ENCODE data around the gene PAN3. TPM values are rescaled to one million over a fixed set of nuclear protein-coding genes. Genes with fewer than 3 reads are reported as not detected.
"Not testable (repeated sequence)": the region's sequence is repeated elsewhere in the genome, so short reads cannot be mapped to it uniquely, and the experiment has no call there.

Gene PAN3
- total RNA-seq, 1 donor from 2014 or later, result 33.9 TPM

DNA sequence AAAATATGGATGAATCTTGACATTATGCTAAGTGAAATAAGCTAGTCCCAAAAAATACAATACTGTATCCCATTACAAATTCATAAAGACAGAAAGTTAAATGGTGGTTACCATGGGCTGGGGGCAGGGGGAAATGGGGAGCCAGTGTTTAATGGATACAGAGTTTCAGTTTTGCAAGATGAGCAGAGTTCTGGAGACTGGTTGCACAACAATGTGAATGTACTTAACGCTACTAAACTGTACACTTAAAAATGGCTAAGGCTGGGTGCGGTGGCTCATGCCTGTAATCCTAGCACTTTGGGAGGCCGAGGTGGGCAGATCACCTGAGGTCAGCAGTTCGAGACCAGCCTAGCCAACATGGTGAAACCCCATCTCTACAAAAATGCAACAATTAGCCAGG lies 36.5 kb upstream of the PAN3 start:
- H3K27me3 ChIP-seq (ENCODE audit: control insufficient read depth in 3 of 3, insufficient read depth in 3 of 3, low read length in 3 of 3), result peaks cover 15 to 39% (median 31%) of the 10 kb centered on the region in 3 donors
- H3K9ac ChIP-seq (ENCODE audit: low read depth in 1 of 3, low read length in 3 of 3); H3K36me3 ChIP-seq (ENCODE audit: control insufficient read depth in 3 of 3, insufficient read depth in 3 of 3, low read length in 3 of 3); H3K4me3 ChIP-seq (ENCODE audit: low read length in 3 of 3); H3K9me3 ChIP-seq (ENCODE audit: control insufficient read depth in 3 of 3, low read length in 3 of 3); H3K27ac ChIP-seq (ENCODE audit: low read depth, low read length); H3K4me1 ChIP-seq (ENCODE audit: control insufficient read depth in 3 of 3, insufficient read depth in 3 of 3, low read length in 3 of 3): not testable (repeated sequence)

DNA sequence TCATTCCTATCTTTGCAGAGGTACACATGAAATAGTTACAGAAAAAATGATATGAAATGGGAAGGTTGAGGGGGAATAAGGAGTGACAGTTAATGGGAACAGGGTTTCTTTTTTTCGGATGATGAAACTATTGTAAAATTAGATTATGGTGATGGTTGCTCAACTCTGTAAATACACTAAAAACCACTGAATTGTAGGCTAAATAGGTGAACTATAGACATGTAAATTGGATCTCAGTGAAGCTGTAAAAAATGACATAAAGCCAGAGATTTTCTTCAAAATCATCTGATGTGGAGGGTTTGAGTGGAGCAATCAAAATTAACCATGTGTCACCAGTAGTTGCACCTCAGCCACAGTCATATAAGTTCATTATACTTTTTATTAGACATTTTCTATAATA lies 31.4 kb upstream of the PAN3 start:
- Histone ChIP-seq H3K4me3 (ENCODE audit: low read length in 3 of 3) (no peak overlapping the region), H3K27me3 (ENCODE audit: control insufficient read depth in 3 of 3, insufficient read depth in 3 of 3, low read length in 3 of 3) (peaks cover 0 to 6% (median 3%) of the 10 kb centered on the region in 3 donors), H3K9ac (ENCODE audit: low read depth in 1 of 3, low read length in 3 of 3) (no peak overlapping the region), H3K4me1 (ENCODE audit: control insufficient read depth in 3 of 3, insufficient read depth in 3 of 3, low read length in 3 of 3) (no peaks in the 10 kb centered on the region), H3K27ac (ENCODE audit: low read depth, low read length) (no peak overlapping the region), H3K36me3 (ENCODE audit: control insufficient read depth in 3 of 3, insufficient read depth in 3 of 3, low read length in 3 of 3) (no peaks in the 10 kb centered on the region), H3K9me3 (ENCODE audit: control insufficient read depth in 3 of 3, low read length in 3 of 3) (peaks cover 0 to 3% (median 0%) of the 10 kb centered on the region in 3 donors)

- no peaks in the 10 kb centered on the region for H3K36me3 ChIP-seq (ENCODE audit: control insufficient read depth in 3 of 3, insufficient read depth in 3 of 3, low read length in 3 of 3)
- no peak overlapping the region for H3K27ac ChIP-seq (ENCODE audit: low read depth, low read length)
- H3K4me3 ChIP-seq (ENCODE audit: low read length in 3 of 3), result no peak overlapping the region
- no peaks in the 10 kb centered on the region for H3K27me3 ChIP-seq (ENCODE audit: control insufficient read depth in 3 of 3, insufficient read depth in 3 of 3, low read length in 3 of 3)
- no peaks in the 10 kb centered on the region for H3K4me1 ChIP-seq (ENCODE audit: control insufficient read depth in 3 of 3, insufficient read depth in 3 of 3, low read length in 3 of 3)
- no peak overlapping the region for H3K9ac ChIP-seq (ENCODE audit: low read depth in 1 of 3, low read length in 3 of 3)
- no peaks in the 10 kb centered on the region for H3K9me3 ChIP-seq (ENCODE audit: control insufficient read depth in 3 of 3, low read length in 3 of 3)
These were observed 27.9 kb upstream of the PAN3 start for GRCh38 chr13:28110414-28110813.

- Histone ChIP-seq H3K4me1 (ENCODE audit: control insufficient read depth in 3 of 3, insufficient read depth in 3 of 3, low read length in 3 of 3) (no peaks in the 10 kb centered on the region), H3K4me3 (ENCODE audit: low read length in 3 of 3) (no peak overlapping the region), H3K36me3 (ENCODE audit: control insufficient read depth in 3 of 3, insufficient read depth in 3 of 3, low read length in 3 of 3) (no peaks in the 10 kb centered on the region), H3K9ac (ENCODE audit: low read depth in 1 of 3, low read length in 3 of 3) (no peak overlapping the region), H3K9me3 (ENCODE audit: control insufficient read depth in 3 of 3, low read length in 3 of 3) (no peaks in the 10 kb centered on the region), H3K27me3 (ENCODE audit: control insufficient read depth in 3 of 3, insufficient read depth in 3 of 3, low read length in 3 of 3) (no peaks in the 10 kb centered on the region), H3K27ac (ENCODE audit: low read depth, low read length) (no peak overlapping the region)
These were observed 21.6 kb upstream of the PAN3 start for GRCh38 chr13:28116736-28117135.

- Histone ChIP-seq H3K4me1 (ENCODE audit: control insufficient read depth in 3 of 3, insufficient read depth in 3 of 3, low read length in 3 of 3) (no peaks in the 10 kb centered on the region), H3K27ac (ENCODE audit: low read depth, low read length) (no peak overlapping the region), H3K4me3 (ENCODE audit: low read length in 3 of 3) (no peak overlapping the region), H3K9ac (ENCODE audit: low read depth in 1 of 3, low read length in 3 of 3) (no peak overlapping the region), H3K36me3 (ENCODE audit: control insufficient read depth in 3 of 3, insufficient read depth in 3 of 3, low read length in 3 of 3) (no peaks in the 10 kb centered on the region), H3K9me3 (ENCODE audit: control insufficient read depth in 3 of 3, low read length in 3 of 3) (no peaks in the 10 kb centered on the region), H3K27me3 (ENCODE audit: control insufficient read depth in 3 of 3, insufficient read depth in 3 of 3, low read length in 3 of 3) (no peaks in the 10 kb centered on the region)
These were observed 20.5 kb upstream of the PAN3 start for GRCh38 chr13:28117689-28118377.

- no peaks in the 10 kb centered on the region for H3K27me3 ChIP-seq (ENCODE audit: control insufficient read depth in 3 of 3, insufficient read depth in 3 of 3, low read length in 3 of 3)
- H3K27ac ChIP-seq (ENCODE audit: low read depth, low read length), result no peak overlapping the region
- H3K4me1 ChIP-seq (ENCODE audit: control insufficient read depth in 3 of 3, insufficient read depth in 3 of 3, low read length in 3 of 3), result no peaks in the 10 kb centered on the region
- no peaks in the 10 kb centered on the region for H3K9me3 ChIP-seq (ENCODE audit: control insufficient read depth in 3 of 3, low read length in 3 of 3)
- no peak overlapping the region for H3K9ac ChIP-seq (ENCODE audit: low read depth in 1 of 3, low read length in 3 of 3)
- no peaks in the 10 kb centered on the region for H3K36me3 ChIP-seq (ENCODE audit: control insufficient read depth in 3 of 3, insufficient read depth in 3 of 3, low read length in 3 of 3)
- H3K4me3 ChIP-seq (ENCODE audit: low read length in 3 of 3), result no peak overlapping the region
These were observed 18.0 kb upstream of the PAN3 start for GRCh38 chr13:28120317-28120716.

DNA sequence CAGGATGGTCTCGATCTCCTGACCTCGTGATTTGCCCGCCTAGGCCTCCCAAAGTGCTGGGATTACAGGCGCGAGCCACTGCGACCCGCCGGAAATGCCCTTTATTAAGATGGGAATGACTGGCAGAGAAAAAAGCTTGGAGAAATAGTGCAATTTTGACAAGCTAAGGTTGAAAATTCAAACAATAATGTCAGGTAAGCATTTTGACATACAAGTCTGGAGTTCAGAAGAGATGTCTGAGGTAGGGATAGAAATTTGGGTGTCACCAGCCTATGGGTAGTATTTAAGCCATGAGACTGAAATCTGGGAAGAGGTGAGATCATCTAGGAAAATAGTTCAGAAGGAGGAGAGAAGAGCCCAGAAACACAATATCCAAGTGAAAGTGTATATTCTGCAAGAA lies 17.1 kb upstream of the PAN3 start:
- Histone ChIP-seq H3K4me3 (ENCODE audit: low read length in 3 of 3) (no peak overlapping the region), H3K27ac (ENCODE audit: low read depth, low read length) (no peak overlapping the region), H3K36me3 (ENCODE audit: control insufficient read depth in 3 of 3, insufficient read depth in 3 of 3, low read length in 3 of 3) (no peaks in the 10 kb centered on the region), H3K9me3 (ENCODE audit: control insufficient read depth in 3 of 3, low read length in 3 of 3) (no peaks in the 10 kb centered on the region), H3K27me3 (ENCODE audit: control insufficient read depth in 3 of 3, insufficient read depth in 3 of 3, low read length in 3 of 3) (no peaks in the 10 kb centered on the region), H3K9ac (ENCODE audit: low read depth in 1 of 3, low read length in 3 of 3) (no peak overlapping the region), H3K4me1 (ENCODE audit: control insufficient read depth in 3 of 3, insufficient read depth in 3 of 3, low read length in 3 of 3) (no peaks in the 10 kb centered on the region)

DNA sequence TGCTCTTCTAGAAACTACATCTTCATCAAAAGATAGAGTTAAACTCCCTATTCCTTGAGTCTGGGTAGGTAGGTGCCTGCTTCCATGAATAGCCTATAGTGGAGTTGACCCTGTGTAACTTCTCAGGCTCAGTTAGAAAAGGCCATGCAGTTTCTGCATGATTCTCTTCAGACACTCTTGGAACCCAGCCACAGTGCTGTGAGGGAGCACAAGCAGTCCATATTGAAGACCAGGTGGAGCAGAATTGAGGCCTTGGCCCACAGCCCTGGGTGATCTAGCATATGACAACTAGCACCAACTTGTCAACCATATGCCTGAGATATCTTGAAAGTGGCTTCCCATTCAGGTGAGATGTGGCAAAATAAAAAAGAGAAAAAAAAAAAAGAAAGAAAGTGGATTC lies 10.3 kb upstream of the PAN3 start:
- no peak overlapping the region for H3K9ac ChIP-seq (ENCODE audit: low read depth in 1 of 3, low read length in 3 of 3)
- H3K4me3 ChIP-seq (ENCODE audit: low read length in 3 of 3), result no peak overlapping the region
- H3K27me3 ChIP-seq (ENCODE audit: control insufficient read depth in 3 of 3, insufficient read depth in 3 of 3, low read length in 3 of 3), result no peaks in the 10 kb centered on the region
- H3K27ac ChIP-seq (ENCODE audit: low read depth, low read length), result no peak overlapping the region
- H3K9me3 ChIP-seq (ENCODE audit: control insufficient read depth in 3 of 3, low read length in 3 of 3), result no peaks in the 10 kb centered on the region
- no peaks in the 10 kb centered on the region for H3K4me1 ChIP-seq (ENCODE audit: control insufficient read depth in 3 of 3, insufficient read depth in 3 of 3, low read length in 3 of 3)
- no peaks in the 10 kb centered on the region for H3K36me3 ChIP-seq (ENCODE audit: control insufficient read depth in 3 of 3, insufficient read depth in 3 of 3, low read length in 3 of 3)

DNA sequence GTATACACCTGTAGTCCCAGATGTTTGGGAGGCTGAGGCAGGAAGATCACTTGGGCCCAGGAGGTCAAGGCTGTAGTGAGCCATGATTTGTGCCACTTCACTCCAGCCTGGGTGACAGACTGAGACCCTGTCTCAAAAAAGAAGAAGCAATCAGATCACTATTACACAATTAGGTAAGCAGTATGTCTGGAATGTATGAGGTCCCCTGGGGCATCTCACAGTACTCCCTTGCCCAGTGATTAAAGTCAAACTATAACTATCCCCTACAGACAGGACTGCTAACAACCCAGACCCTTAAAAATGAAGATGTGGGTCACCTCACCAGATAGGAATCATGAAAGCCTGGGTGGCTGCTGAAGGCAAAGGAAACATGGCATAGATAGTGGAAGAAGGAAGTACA lies 9.4 kb upstream of the PAN3 start:
- Histone ChIP-seq H3K9me3 (ENCODE audit: control insufficient read depth in 3 of 3, low read length in 3 of 3) (no peaks in the 10 kb centered on the region), H3K27ac (ENCODE audit: low read depth, low read length) (no peak overlapping the region), H3K4me1 (ENCODE audit: control insufficient read depth in 3 of 3, insufficient read depth in 3 of 3, low read length in 3 of 3) (no peaks in the 10 kb centered on the region), H3K4me3 (ENCODE audit: low read length in 3 of 3) (no peak overlapping the region), H3K36me3 (ENCODE audit: control insufficient read depth in 3 of 3, insufficient read depth in 3 of 3, low read length in 3 of 3) (no peaks in the 10 kb centered on the region), H3K27me3 (ENCODE audit: control insufficient read depth in 3 of 3, insufficient read depth in 3 of 3, low read length in 3 of 3) (no peaks in the 10 kb centered on the region), H3K9ac (ENCODE audit: low read depth in 1 of 3, low read length in 3 of 3) (no peak overlapping the region)

GRCh38 chr13:28129911-28130693 lies 8.2 kb upstream of the PAN3 start:
- H3K27ac ChIP-seq (ENCODE audit: low read depth, low read length), result no peak overlapping the region

More at GRCh38 chr13:28129911-28130693, 8.2 kb upstream of the PAN3 start:
- Histone ChIP-seq H3K4me3 (ENCODE audit: low read length in 3 of 3) (no peak overlapping the region), H3K36me3 (ENCODE audit: control insufficient read depth in 3 of 3, insufficient read depth in 3 of 3, low read length in 3 of 3) (no peaks in the 10 kb centered on the region), H3K9me3 (ENCODE audit: control insufficient read depth in 3 of 3, low read length in 3 of 3) (no peaks in the 10 kb centered on the region), H3K9ac (ENCODE audit: low read depth in 1 of 3, low read length in 3 of 3) (no peak overlapping the region), H3K27me3 (ENCODE audit: control insufficient read depth in 3 of 3, insufficient read depth in 3 of 3, low read length in 3 of 3) (no peaks in the 10 kb centered on the region), H3K4me1 (ENCODE audit: control insufficient read depth in 3 of 3, insufficient read depth in 3 of 3, low read length in 3 of 3) (no peaks in the 10 kb centered on the region)
